HL-60 (cell line): ENCODE results near the gene SF3A2.

ENCODE experiments used
- DNase-seq, 2 experiments: peaks; one replicate each; pipeline ENCODE4 v3.0.0-alpha.2; 2010 to 2020; ENCODE audit warnings: low read depth in 1 of 2, low spot score in 1 of 2
- H3K27ac ChIP-seq: fragments of 250-450 bp; sonication (Bioruptor Pico); replicated peaks from 2 replicates; pipeline ENCODE4 v1.5.1; 2020; ENCODE audit warnings: mild to moderate bottlenecking, moderate library complexity
- H3K27me3 ChIP-seq: fragments of 250-450 bp; sonication (Bioruptor Pico); 2 replicates; pipeline ENCODE4 v1.5.1; 2021; ENCODE audit warnings: mild to moderate bottlenecking, moderate library complexity; ENCODE audit not compliant: insufficient read depth, poor library complexity, severe bottlenecking
- H3K4me3 ChIP-seq: replicated peaks from 2 replicates; pipeline ENCODE4 v1.5.1; 2011; ENCODE audit warnings: mild to moderate bottlenecking, control low read depth, low read length; ENCODE audit not compliant: insufficient read depth
- GABPA ChIP-seq: IDR thresholded peaks from 2 replicates; pipeline ENCODE4 v1.6.1; 2012; ENCODE audit warnings: low read depth
- POLR2AphosphoS5 ChIP-seq: IDR thresholded peaks from 2 replicates; pipeline ENCODE4 v1.6.1; 2012; ENCODE audit warnings: low read depth
- SPI1 ChIP-seq: IDR thresholded peaks from 2 replicates; pipeline ENCODE4 v1.6.1; 2012; ENCODE audit warnings: low read depth, mild to moderate bottlenecking, borderline replicate concordance
- TF ChIP-seq, protein P1 (sequence below): IDR thresholded peaks from 2 replicates; pipeline ENCODE4 v1.6.1; 2012; ENCODE audit warnings: low read depth; ENCODE audit not compliant: insufficient replicate concordance
- TF ChIP-seq, protein P2 (sequence below): IDR thresholded peaks from one replicate; pipeline ENCODE4 v1.5.1; 2011; ENCODE audit warnings: low read length, control low read depth, inconsistent platforms; ENCODE audit not compliant: insufficient read depth

SF3A2 gene

DNA sequence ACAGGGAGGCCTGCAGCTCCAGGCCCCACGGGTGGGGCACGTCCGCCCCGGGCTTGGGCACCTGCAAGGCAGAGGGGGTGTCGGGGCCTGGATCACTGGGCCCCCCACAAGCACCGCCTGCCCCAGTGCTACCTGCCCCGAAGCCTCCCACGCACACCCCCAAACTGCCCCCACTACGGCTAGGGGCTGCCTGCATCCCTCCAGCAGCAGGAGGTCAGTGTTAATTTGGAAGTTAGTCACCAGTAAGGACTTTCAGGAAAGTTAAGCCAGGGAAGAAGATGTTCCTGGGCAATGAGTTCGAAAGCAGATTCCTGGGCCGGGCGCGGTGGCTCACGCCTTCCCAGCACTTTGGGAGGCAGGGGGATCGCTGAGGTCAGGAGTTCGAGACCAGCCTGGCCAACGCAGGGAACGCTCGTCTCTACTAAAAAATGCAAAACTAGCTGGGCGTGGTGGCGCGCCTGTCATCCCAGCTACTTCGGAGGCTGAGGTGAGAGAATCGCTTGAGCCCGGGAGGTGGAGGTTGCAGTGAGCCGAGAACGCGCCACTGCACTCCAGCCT is 39.9 kb downstream of the SF3A2 start:
- DNase-seq: no peak
- H3K27me3 ChIP-seq: no peaks in the 10 kb centered on the region
- no peak overlapping the region for H3K4me3 ChIP-seq
- TF ChIP-seq, protein P1, sequence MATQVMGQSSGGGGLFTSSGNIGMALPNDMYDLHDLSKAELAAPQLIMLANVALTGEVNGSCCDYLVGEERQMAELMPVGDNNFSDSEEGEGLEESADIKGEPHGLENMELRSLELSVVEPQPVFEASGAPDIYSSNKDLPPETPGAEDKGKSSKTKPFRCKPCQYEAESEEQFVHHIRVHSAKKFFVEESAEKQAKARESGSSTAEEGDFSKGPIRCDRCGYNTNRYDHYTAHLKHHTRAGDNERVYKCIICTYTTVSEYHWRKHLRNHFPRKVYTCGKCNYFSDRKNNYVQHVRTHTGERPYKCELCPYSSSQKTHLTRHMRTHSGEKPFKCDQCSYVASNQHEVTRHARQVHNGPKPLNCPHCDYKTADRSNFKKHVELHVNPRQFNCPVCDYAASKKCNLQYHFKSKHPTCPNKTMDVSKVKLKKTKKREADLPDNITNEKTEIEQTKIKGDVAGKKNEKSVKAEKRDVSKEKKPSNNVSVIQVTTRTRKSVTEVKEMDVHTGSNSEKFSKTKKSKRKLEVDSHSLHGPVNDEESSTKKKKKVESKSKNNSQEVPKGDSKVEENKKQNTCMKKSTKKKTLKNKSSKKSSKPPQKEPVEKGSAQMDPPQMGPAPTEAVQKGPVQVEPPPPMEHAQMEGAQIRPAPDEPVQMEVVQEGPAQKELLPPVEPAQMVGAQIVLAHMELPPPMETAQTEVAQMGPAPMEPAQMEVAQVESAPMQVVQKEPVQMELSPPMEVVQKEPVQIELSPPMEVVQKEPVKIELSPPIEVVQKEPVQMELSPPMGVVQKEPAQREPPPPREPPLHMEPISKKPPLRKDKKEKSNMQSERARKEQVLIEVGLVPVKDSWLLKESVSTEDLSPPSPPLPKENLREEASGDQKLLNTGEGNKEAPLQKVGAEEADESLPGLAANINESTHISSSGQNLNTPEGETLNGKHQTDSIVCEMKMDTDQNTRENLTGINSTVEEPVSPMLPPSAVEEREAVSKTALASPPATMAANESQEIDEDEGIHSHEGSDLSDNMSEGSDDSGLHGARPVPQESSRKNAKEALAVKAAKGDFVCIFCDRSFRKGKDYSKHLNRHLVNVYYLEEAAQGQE: no peak
- no peak for TF ChIP-seq POLR2AphosphoS5
- no peak overlapping the region for H3K27ac ChIP-seq

DNA sequence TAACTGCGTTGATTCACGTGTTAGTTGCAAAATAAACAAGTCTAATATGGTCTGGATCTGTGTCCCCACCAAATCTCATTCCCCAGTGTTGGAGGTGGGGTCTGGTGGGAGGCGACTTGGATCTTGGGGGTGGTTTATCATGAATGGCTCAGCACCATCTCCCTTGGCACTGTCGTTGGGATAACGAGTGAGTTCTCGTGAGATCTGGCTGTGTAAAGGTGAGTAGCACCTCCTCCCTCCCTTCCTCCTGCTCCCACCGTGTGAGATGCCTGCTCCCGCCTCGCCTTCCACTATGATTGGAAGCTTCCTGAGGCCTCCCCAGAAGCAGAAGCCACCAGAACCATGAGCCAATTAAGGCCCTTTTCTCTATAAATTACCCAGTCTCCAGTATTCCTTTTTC is 40.5 kb downstream of the SF3A2 start:
- peak; percentile 10; the same call in 1 of the 2 replicates for TF ChIP-seq POLR2AphosphoS5
- TF ChIP-seq, protein P1: no peak
- TF ChIP-seq GABPA: no peak
- no peak for TF ChIP-seq SPI1
- TF ChIP-seq, protein P2, sequence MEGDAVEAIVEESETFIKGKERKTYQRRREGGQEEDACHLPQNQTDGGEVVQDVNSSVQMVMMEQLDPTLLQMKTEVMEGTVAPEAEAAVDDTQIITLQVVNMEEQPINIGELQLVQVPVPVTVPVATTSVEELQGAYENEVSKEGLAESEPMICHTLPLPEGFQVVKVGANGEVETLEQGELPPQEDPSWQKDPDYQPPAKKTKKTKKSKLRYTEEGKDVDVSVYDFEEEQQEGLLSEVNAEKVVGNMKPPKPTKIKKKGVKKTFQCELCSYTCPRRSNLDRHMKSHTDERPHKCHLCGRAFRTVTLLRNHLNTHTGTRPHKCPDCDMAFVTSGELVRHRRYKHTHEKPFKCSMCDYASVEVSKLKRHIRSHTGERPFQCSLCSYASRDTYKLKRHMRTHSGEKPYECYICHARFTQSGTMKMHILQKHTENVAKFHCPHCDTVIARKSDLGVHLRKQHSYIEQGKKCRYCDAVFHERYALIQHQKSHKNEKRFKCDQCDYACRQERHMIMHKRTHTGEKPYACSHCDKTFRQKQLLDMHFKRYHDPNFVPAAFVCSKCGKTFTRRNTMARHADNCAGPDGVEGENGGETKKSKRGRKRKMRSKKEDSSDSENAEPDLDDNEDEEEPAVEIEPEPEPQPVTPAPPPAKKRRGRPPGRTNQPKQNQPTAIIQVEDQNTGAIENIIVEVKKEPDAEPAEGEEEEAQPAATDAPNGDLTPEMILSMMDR: no peak
- H3K27ac ChIP-seq: no peak overlapping the region

GRCh38 chr19:2278459-2279158 is 42.0 kb downstream of the SF3A2 start:
- Histone ChIP-seq H3K27me3 (no peaks in the 10 kb centered on the region), H3K27ac (no peak overlapping the region), H3K4me3 (no peak overlapping the region)
- TF ChIP-seq GABPA: no peak
- TF ChIP-seq POLR2AphosphoS5: 0 out of 2 replicates have a peak, but pooled peaks have one; percentile 23
- no peak for DNase-seq

More for the DNA sequence above, 40.5 kb downstream of the SF3A2 start:
- H3K4me3 ChIP-seq: no peak overlapping the region
- no peak for DNase-seq
- H3K27me3 ChIP-seq: no peaks in the 10 kb centered on the region

DNA sequence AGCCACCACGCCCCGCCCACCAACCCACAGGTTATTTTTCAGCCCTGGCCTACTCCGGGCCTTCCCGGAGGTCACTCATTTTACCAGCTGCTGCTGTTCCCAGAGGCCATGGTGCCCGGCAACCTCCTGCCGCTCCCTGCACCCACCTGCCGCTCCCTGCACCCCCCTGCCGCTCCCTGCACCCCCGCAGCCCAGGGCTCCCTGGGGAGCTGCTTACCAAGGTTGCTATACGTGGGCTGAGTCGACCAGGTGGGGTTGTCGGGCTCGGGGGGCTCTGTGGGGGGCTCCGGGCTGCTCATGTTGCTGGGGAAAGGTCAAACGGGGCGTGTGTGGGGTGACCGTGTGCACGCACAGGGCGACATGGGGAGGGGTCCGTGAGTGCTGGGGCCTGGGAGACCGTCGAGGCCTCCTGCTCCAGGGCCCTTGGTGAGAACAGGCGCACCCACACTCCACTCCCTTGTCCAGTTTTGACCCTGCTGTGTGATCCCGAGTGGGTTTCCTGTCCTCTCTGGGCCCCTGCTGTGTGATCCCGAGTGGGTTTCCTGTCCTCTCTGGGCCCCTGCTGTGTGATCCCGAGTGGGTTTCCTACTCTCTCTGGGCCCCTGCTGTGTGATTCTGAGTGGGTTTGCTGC is 44.1 kb downstream of the SF3A2 start:
- TF ChIP-seq POLR2AphosphoS5: no peak
- TF ChIP-seq, protein P2: no peak
- TF ChIP-seq, protein P1: no peak
- TF ChIP-seq SPI1: no peak
- no peak for TF ChIP-seq GABPA
- Histone ChIP-seq H3K4me3 (no peak overlapping the region), H3K27ac (no peak overlapping the region), H3K27me3 (no peaks in the 10 kb centered on the region)
- no peak for DNase-seq
